ENCODE results near the gene USP36. TPM values are rescaled to one million over a fixed set of nuclear protein-coding genes. Genes with fewer than 3 reads are reported as not detected.
"Not testable (repeated sequence)": the region's sequence is repeated elsewhere in the genome, so short reads cannot be mapped to it uniquely, and the experiment has no call there.

The USP36 gene
- total RNA-seq, 1 donor from 2014 or later: 126 TPM

DNA sequence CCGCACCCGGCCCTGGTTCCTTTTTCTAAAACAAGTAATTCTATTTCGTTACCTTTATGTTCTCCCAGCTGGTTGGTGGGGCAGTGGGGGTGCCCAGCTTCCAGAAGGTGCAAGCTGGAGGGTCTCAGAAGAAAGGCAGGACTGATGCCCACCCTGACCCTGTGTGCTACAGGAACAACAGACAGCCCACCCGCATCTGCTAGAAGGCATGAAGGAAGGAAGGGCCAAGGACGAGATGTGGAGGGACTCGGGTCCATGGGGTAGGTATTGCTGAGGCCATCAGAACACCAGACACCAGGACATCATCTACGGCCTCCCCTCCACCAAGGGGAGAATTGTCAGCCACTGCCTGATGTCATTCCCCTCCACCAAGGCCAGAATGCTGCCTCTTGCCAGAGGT, 52.2 kb downstream of the USP36 start:
- H3K4me1 Mint-ChIP-seq (ENCODE audit: low read depth): peaks cover 45% of the 10 kb centered on the region
- no peak overlapping the region for H3K4me3 Mint-ChIP-seq
- no peaks in the 10 kb centered on the region for H3K9me3 Mint-ChIP-seq
- intact Hi-C loops (cut with micrococcal nuclease): no loop called here
- H3K36me3 Mint-ChIP-seq (ENCODE audit: low read depth): peaks cover 27% of the 10 kb centered on the region
- H3K27me3 Mint-ChIP-seq (ENCODE audit: insufficient read depth): no peaks in the 10 kb centered on the region
- DNase-seq (ENCODE audit: low spot score): no peak
- H3K27ac Mint-ChIP-seq: no peak overlapping the region

- Mint-ChIP-seq H3K27ac (no peak overlapping the region), H3K27me3 (ENCODE audit: insufficient read depth) (no peaks in the 10 kb centered on the region), H3K36me3 (ENCODE audit: low read depth) (peaks cover 22% of the 10 kb centered on the region), H3K4me1 (ENCODE audit: low read depth) (peaks cover 45% of the 10 kb centered on the region), H3K4me3 (no peak overlapping the region), H3K9me3 (no peaks in the 10 kb centered on the region)
- no peak for DNase-seq (ENCODE audit: low spot score)
- intact Hi-C loops (cut with micrococcal nuclease): no loop called here
These were observed 53.2 kb downstream of the USP36 start for GRCh38 chr17:78787444-78787843.

GRCh38 chr17:78785663-78786057, 55.0 kb downstream of the USP36 start:
- intact Hi-C loops (cut with micrococcal nuclease): no loop called here
- peaks cover 37% of the 10 kb centered on the region for H3K4me1 Mint-ChIP-seq (ENCODE audit: low read depth)
- H3K4me3 Mint-ChIP-seq: peak overlapping the region; percentile 46

DNA sequence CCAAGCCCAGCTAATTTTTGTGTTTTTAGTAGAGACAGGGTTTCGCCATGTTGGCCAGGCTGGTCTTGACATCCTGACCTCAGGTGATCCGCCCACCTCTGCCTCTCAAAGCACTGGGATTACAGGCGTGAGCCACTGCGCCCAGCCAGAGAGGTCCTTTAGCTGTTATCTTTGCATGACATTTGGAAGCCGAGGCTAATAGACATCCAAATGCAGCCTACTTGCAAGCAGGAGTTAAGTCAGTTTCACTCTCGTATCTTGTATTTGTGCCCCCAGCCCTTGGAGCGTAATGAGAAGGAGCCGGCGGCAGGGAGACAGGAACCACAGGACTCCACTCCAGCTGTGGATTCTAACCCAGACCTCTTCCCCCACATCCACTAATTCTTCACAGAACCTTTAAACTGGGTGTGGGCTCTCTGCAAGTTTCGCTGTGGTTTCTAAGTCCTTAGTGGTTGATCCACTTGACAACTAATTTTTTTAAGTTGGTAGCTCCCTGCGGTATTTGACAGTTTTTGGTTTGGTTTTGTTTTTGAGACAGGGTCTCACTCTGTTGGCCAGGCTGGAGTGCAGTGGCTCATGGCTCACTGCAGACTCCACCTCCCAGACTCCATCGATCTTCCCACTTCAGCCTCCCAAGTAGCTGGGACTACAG, 55.5 kb downstream of the USP36 start:
- intact Hi-C loops (cut with micrococcal nuclease): no loop called here
- Mint-ChIP-seq H3K9me3 (no peaks in the 10 kb centered on the region), H3K4me1 (ENCODE audit: low read depth) (peaks cover 40% of the 10 kb centered on the region), H3K27ac (no peak overlapping the region), H3K4me3 (peak overlapping the region; percentile 46), H3K36me3 (ENCODE audit: low read depth) (peaks cover 14% of the 10 kb centered on the region), H3K27me3 (ENCODE audit: insufficient read depth) (no peaks in the 10 kb centered on the region)
- no peak for DNase-seq (ENCODE audit: low spot score)

More at GRCh38 chr17:78785663-78786057, 55.0 kb downstream of the USP36 start:
- Mint-ChIP-seq H3K27me3 (ENCODE audit: insufficient read depth) (no peaks in the 10 kb centered on the region), H3K36me3 (ENCODE audit: low read depth) (peaks cover 15% of the 10 kb centered on the region), H3K27ac (no peak overlapping the region), H3K9me3 (no peaks in the 10 kb centered on the region)
- DNase-seq (ENCODE audit: low spot score): no peak

- no peak for DNase-seq (ENCODE audit: low spot score)
- H3K27me3 Mint-ChIP-seq (ENCODE audit: insufficient read depth): no peaks in the 10 kb centered on the region
- H3K9me3 Mint-ChIP-seq: no peaks in the 10 kb centered on the region
- H3K4me1 Mint-ChIP-seq (ENCODE audit: low read depth): peaks cover 42% of the 10 kb centered on the region
- H3K36me3 Mint-ChIP-seq (ENCODE audit: low read depth): peaks cover 16% of the 10 kb centered on the region
- H3K4me3 Mint-ChIP-seq: peak overlapping the region; percentile 83
- intact Hi-C loops (cut with micrococcal nuclease): no loop called here
- no peak overlapping the region for H3K27ac Mint-ChIP-seq
These were observed 56.3 kb downstream of the USP36 start for GRCh38 chr17:78784352-78784751.

DNA sequence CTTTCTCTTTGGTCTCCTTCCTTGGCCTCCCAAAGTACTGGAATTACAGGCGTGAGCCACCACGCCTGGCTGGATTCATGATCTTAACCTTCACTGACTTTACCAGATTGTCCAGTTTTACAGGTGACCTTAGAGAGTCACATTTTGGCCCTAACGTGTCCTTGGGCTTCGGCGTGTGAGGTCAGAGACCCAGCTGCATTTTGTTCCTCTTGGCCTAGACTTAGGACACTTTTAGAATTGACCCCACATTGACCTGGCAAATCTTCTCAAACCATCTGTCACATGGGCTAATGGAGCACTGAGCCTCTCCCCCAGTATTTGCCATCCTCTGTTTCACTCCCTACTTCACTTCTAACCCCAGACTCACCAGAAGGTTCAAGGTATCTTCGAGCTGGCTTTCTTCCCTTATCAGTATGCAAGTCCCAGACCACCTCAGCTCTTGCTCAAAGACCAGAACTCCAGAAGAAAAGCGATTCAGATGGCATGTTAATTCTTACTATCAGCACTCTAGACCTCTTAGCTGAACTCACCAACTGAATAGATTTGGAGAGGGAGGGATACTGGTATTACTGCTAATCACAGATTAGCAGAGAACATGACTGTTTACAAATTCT, 56.8 kb downstream of the USP36 start:
- peak overlapping the region; percentile 59 for H3K27ac Mint-ChIP-seq
- DNase-seq (ENCODE audit: low spot score): no peak
- intact Hi-C loops (cut with micrococcal nuclease): loop anchor here (2.0 kb wide), 2 partner anchors 21 to 33 kb away; no protein-coding TSS in a partner anchor
- peaks cover 17% of the 10 kb centered on the region for H3K36me3 Mint-ChIP-seq (ENCODE audit: low read depth)
- H3K27me3 Mint-ChIP-seq (ENCODE audit: insufficient read depth): no peaks in the 10 kb centered on the region
- peak overlapping the region; percentile 83 for H3K4me3 Mint-ChIP-seq
- peaks cover 46% of the 10 kb centered on the region for H3K4me1 Mint-ChIP-seq (ENCODE audit: low read depth)
- H3K9me3 Mint-ChIP-seq: no peaks in the 10 kb centered on the region

- no peak for DNase-seq (ENCODE audit: low spot score)
- Mint-ChIP-seq H3K27me3 (ENCODE audit: insufficient read depth) (no peaks in the 10 kb centered on the region), H3K4me1 (ENCODE audit: low read depth) (peaks cover 49% of the 10 kb centered on the region), H3K9me3 (no peaks in the 10 kb centered on the region), H3K4me3 (peak within 1 kb of the TSS; percentile 90), H3K36me3 (ENCODE audit: low read depth) (peaks cover 13% of the 10 kb centered on the region), H3K27ac (peak within 1 kb of the TSS; percentile 91)
- intact Hi-C loops (cut with micrococcal nuclease): loop anchor here (1.0 to 2.0 kb wide), 4 partner anchors 23 to 425 kb away; partner anchors contain the start of gene USP36
These were observed 58.7 kb downstream of the USP36 start, which contains the start of gene CYTH1 for GRCh38 chr17:78781893-78782304. TSS of gene CYTH1 (minus strand) at chr17:78782273. CDS start at chr17:78782223, 50 bp downstream.

GRCh38 chr17:78781104-78781892, 59.3 kb downstream of the USP36 start:
- peak; percentile 45 for DNase-seq (ENCODE audit: low spot score)
- Mint-ChIP-seq H3K27ac (peak overlapping the region; percentile 91), H3K9me3 (no peaks in the 10 kb centered on the region), H3K4me3 (peak overlapping the region; percentile 90), H3K36me3 (ENCODE audit: low read depth) (peaks cover 13% of the 10 kb centered on the region), H3K27me3 (ENCODE audit: insufficient read depth) (no peaks in the 10 kb centered on the region), H3K4me1 (ENCODE audit: low read depth) (peaks cover 51% of the 10 kb centered on the region)
- intact Hi-C loops (cut with micrococcal nuclease): loop anchor here (2.0 kb wide), 1 partner anchor 424 kb away; no protein-coding TSS in a partner anchor

DNA sequence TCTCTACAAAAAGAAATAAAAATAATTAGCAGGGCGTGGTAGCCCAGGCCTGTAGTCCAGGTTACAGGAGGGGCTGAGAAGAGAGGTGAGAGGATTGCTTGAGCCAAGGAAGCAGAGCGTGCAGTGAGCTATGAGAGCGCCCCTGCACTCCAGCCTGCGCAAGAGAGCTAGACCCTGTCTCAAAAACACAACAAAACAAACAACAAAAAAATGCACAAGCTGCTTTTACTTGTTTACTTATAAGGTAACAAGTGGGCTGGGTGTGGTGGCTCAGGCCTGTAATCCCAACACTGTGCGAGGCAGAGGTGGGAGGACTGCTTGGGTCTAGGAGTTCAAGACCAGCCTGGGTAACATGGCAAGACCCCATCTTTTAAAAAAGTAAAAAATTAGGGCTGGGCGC, 60.3 kb downstream of the USP36 start:
- H3K36me3 Mint-ChIP-seq (ENCODE audit: low read depth): peaks cover 13% of the 10 kb centered on the region
- peaks cover 54% of the 10 kb centered on the region for H3K4me1 Mint-ChIP-seq (ENCODE audit: low read depth)
- no peaks in the 10 kb centered on the region for H3K27me3 Mint-ChIP-seq (ENCODE audit: insufficient read depth)
- H3K27ac Mint-ChIP-seq: peak overlapping the region; percentile 96
- intact Hi-C loops (cut with micrococcal nuclease): loop anchor here (1.0 to 2.0 kb wide), 2 partner anchors 8 to 424 kb away; no protein-coding TSS in a partner anchor
- no peak for DNase-seq (ENCODE audit: low spot score)
- peak overlapping the region; percentile 90 for H3K4me3 Mint-ChIP-seq
- no peaks in the 10 kb centered on the region for H3K9me3 Mint-ChIP-seq

GRCh38 chr17:78779850-78780249, 60.8 kb downstream of the USP36 start:
- peaks cover 13% of the 10 kb centered on the region for H3K36me3 Mint-ChIP-seq (ENCODE audit: low read depth)
- peak overlapping the region; percentile 90 for H3K4me3 Mint-ChIP-seq
- H3K4me1 Mint-ChIP-seq (ENCODE audit: low read depth): peaks cover 54% of the 10 kb centered on the region

DNA sequence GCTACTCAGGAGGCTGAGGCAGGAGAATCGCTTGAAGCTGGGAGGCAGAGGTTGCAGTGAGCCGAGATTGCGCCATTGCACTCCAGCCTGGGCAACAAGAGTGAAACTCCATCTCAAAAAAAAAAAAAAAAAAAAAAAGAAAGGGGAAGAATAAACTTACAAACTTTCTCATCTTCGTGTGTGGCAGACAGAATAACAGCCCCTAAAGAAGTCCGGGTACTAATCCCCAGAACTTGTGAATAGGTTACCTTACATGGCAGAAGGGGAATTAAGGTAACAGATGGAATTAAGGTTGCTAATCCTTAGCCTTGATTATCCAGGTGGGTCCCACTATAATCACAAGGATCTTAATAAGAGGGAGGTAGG, 61.3 kb downstream of the USP36 start:
- H3K36me3 Mint-ChIP-seq (ENCODE audit: low read depth): peaks cover 16% of the 10 kb centered on the region
- H3K27me3 Mint-ChIP-seq (ENCODE audit: insufficient read depth): not testable (repeated sequence)
- H3K4me1 Mint-ChIP-seq (ENCODE audit: low read depth): peaks cover 56% of the 10 kb centered on the region

More at GRCh38 chr17:78779850-78780249, 60.8 kb downstream of the USP36 start:
- Mint-ChIP-seq H3K27ac (peak overlapping the region; percentile 96), H3K27me3 (ENCODE audit: insufficient read depth) (no peaks in the 10 kb centered on the region), H3K9me3 (no peaks in the 10 kb centered on the region)
- intact Hi-C loops (cut with micrococcal nuclease): loop anchor here (1.0 to 5.0 kb wide), 4 partner anchors 8 to 423 kb away; no protein-coding TSS in a partner anchor
- DNase-seq (ENCODE audit: low spot score): peak; percentile 64

GRCh38 chr17:78777881-78778280, 62.7 kb downstream of the USP36 start:
- Mint-ChIP-seq H3K27ac (peak overlapping the region; percentile 87), H3K27me3 (ENCODE audit: insufficient read depth) (no peaks in the 10 kb centered on the region), H3K4me3 (peak overlapping the region; percentile 58), H3K36me3 (ENCODE audit: low read depth) (peaks cover 16% of the 10 kb centered on the region), H3K9me3 (no peaks in the 10 kb centered on the region), H3K4me1 (ENCODE audit: low read depth) (peaks cover 57% of the 10 kb centered on the region)
- intact Hi-C loops (cut with micrococcal nuclease): loop anchor here (5.0 kb wide), 1 partner anchor 41 kb away; no protein-coding TSS in a partner anchor
- DNase-seq (ENCODE audit: low spot score): no peak

More for the DNA sequence above, 61.3 kb downstream of the USP36 start:
- not testable (repeated sequence) for H3K9me3 Mint-ChIP-seq; DNase-seq (ENCODE audit: low spot score)
- intact Hi-C loops (cut with micrococcal nuclease): loop anchor here (1.0 to 5.0 kb wide), 2 partner anchors 31 to 42 kb away; no protein-coding TSS in a partner anchor
- H3K27ac Mint-ChIP-seq: peak overlapping the region; percentile 96
- H3K4me3 Mint-ChIP-seq: peak overlapping the region; percentile 90

Data from activated T-helper 1 cell treated with anti-CD3 and anti-CD28 coated beads, Interleukin-12 subunit alpha, Interleukin-12 subunit beta, Interleukin-2, Interleukin-4 antibody, amounts not matched to agents 30 ng/mL and 10 ng/mL and 1 ng/mL, durations not matched to agents 14 hours and 24 hours and 36 hours (primary cell).